ENCODE data around the gene THSD7B.

GRCh38 chr2:137693534-137693933 is 928.2 kb downstream of the THSD7B start:
- TF ChIP-seq YY1 (IDR thresholded peaks at IDR 0.05; ENCODE audit: insufficient read depth, insufficient read length) (no peak), ZNF274 (IDR thresholded peaks at IDR 0.05; ENCODE audit: low read depth, low read length) (no peak)
